ENCODE measurements around the gene TOR3A. TPM values are rescaled to one million over a fixed set of nuclear protein-coding genes. Genes with fewer than 3 reads are reported as not detected.
"Not testable (repeated sequence)": the region's sequence is repeated elsewhere in the genome, so short reads cannot be mapped to it uniquely, and the experiment has no call there.

TOR3A gene
- total RNA-seq: 21.1 and 24.8 TPM in 2 replicates
- long read RNA-seq, transcript TOR3A-203 (6 exons, 2,724 nt): major isoform, 11 of 23 reads
- long read RNA-seq, partial matches to known transcripts: 9 of 23 reads
- long read RNA-seq, other reads (novel, unspliced or antisense): 3 of 23 reads

GRCh38 chr1:179081687-179082332 is at the start of gene TOR3A:
Gene TOR3A (plus strand): TSS chr1:179082070. CDS start chr1:179082129, 59 bp downstream.
- no peaks in the 10 kb centered on the region for H3K9me3 Mint-ChIP-seq (ENCODE audit: unreplicated experiment)
- peaks cover 1% of the 10 kb centered on the region for H3K36me3 Mint-ChIP-seq (ENCODE audit: unreplicated experiment)
- no peak for TF ChIP-seq CTCF (IDR thresholded peaks at IDR 0.05)
- peaks cover 24% of the 10 kb centered on the region for H3K4me1 Mint-ChIP-seq (ENCODE audit: unreplicated experiment)
- peak within 1 kb of the TSS; percentile 96 for H3K4me3 Mint-ChIP-seq (ENCODE audit: unreplicated experiment)
- H3K27ac Mint-ChIP-seq (ENCODE audit: unreplicated experiment): peak within 1 kb of the TSS; percentile 90
- peak; percentile 95 for DNase-seq (ENCODE audit: extremely low spot score, unreplicated experiment)
- no peaks in the 10 kb centered on the region for H3K27me3 Mint-ChIP-seq (ENCODE audit: unreplicated experiment)

DNA sequence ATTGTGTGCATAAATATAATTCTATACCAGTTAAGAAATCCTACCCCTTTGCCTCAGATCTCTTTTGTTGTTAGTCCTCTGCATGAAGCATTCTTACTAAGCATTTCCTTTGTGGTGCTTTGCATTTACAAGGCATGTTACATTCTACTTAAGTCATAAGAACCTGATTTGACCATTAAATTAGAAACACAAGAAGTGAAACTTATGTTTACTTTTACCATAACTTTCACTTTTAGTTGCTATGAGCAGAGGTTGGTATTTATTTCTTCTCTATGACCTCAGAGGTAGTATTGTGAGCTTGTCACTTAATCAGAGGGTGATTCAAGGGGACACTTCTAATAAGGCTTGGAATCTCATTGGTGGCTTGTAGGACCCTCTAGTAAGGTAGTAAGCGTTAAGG is 47.1 kb upstream of the TOR3A start:
- no peaks in the 10 kb centered on the region for H3K36me3 Mint-ChIP-seq (ENCODE audit: unreplicated experiment)
- H3K27me3 Mint-ChIP-seq (ENCODE audit: unreplicated experiment): no peaks in the 10 kb centered on the region

GRCh38 chr1:179036844-179037465 is 44.9 kb upstream of the TOR3A start:
- H3K36me3 Mint-ChIP-seq (ENCODE audit: unreplicated experiment): no peaks in the 10 kb centered on the region
- H3K4me1 Mint-ChIP-seq (ENCODE audit: unreplicated experiment): peaks cover 48% of the 10 kb centered on the region
- H3K27ac Mint-ChIP-seq (ENCODE audit: unreplicated experiment): no peak overlapping the region
- no peak overlapping the region for H3K4me3 Mint-ChIP-seq (ENCODE audit: unreplicated experiment)
- H3K9me3 Mint-ChIP-seq (ENCODE audit: unreplicated experiment): no peaks in the 10 kb centered on the region
- no peak for DNase-seq (ENCODE audit: extremely low spot score, unreplicated experiment)
- TF ChIP-seq CTCF (IDR thresholded peaks at IDR 0.05): no peak
- no peaks in the 10 kb centered on the region for H3K27me3 Mint-ChIP-seq (ENCODE audit: unreplicated experiment)

More for the DNA sequence above, 47.1 kb upstream of the TOR3A start:
- H3K27ac Mint-ChIP-seq (ENCODE audit: unreplicated experiment): peak overlapping the region; percentile 80
- no peak for DNase-seq (ENCODE audit: extremely low spot score, unreplicated experiment)
- H3K4me1 Mint-ChIP-seq (ENCODE audit: unreplicated experiment): peaks cover 53% of the 10 kb centered on the region
- H3K4me3 Mint-ChIP-seq (ENCODE audit: unreplicated experiment): no peak overlapping the region
- no peaks in the 10 kb centered on the region for H3K9me3 Mint-ChIP-seq (ENCODE audit: unreplicated experiment)
- no peak for TF ChIP-seq CTCF (IDR thresholded peaks at IDR 0.05)

DNA sequence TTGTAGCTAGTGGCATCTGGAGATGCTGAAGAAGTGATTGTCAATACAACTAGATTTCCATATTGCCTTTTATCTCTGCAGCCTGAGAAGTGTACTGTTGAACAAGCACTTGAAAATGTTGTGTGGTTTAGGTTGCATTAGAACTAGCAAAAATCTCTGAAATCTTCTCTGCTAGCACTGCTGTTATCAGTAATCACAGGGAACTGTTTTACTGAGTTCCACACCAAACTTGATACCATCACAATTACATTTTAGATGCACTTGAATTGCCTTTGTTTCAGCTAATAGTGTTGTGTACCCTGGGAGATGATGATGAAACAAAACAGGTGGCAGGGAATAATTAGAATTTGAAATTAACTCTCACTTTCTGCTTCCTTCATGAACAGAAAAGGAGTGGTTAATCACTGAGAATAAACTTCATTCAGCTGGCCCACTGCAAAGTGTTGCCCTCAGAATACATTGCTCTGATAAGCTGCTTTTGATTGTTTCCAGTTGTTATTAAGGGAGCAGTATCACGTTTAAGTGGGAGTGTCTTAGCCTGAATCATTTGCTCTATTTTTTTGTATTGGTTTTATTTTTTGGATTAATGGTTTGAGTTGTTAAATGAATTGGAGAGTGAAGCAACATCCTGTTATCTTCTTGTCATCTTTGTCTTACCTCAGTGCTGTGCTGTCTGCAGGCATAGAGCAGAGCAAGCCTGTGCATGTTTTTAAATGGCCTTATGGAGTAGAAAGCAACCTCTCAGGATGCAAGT is 43.2 kb upstream of the TOR3A start:
- no peak overlapping the region for H3K4me3 Mint-ChIP-seq (ENCODE audit: unreplicated experiment)
- H3K4me1 Mint-ChIP-seq (ENCODE audit: unreplicated experiment): peaks cover 37% of the 10 kb centered on the region
- H3K27ac Mint-ChIP-seq (ENCODE audit: unreplicated experiment): no peak overlapping the region
- DNase-seq (ENCODE audit: extremely low spot score, unreplicated experiment): no peak
- H3K36me3 Mint-ChIP-seq (ENCODE audit: unreplicated experiment): no peaks in the 10 kb centered on the region
- no peaks in the 10 kb centered on the region for H3K9me3 Mint-ChIP-seq (ENCODE audit: unreplicated experiment)
- no peaks in the 10 kb centered on the region for H3K27me3 Mint-ChIP-seq (ENCODE audit: unreplicated experiment)
- no peak for TF ChIP-seq CTCF (IDR thresholded peaks at IDR 0.05)

DNA sequence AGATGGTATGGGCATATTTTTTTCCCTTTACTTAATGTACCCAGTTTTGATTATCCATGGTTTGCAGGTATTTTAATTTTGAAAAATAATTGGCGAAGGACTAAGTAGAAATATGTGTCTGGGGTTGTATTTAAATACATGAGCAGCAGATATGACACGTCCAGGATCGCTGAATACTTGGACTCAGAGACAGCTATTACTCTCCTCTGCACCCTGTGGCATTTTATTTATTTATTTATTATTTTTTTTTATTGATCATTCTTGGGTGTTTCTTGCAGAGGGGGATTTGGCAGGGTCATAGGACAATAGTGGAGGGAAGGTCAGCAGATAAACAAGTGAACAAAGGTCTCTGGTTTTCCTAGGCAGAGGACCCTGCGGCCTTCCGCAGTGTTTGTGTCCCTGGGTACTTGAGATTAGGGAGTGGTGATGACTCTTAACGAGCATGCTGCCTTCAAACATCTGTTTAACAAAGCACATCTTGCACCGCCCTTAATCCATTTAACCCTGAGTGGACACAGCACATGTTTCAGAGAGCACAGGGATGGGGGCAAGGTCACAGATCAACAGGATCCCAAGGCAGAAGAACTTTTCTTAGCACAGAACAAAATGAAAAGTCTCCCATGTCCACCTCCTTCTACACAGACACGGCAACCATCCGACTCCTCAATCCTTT is 42.2 kb upstream of the TOR3A start:
- not testable (repeated sequence) for H3K36me3 Mint-ChIP-seq (ENCODE audit: unreplicated experiment); H3K9me3 Mint-ChIP-seq (ENCODE audit: unreplicated experiment); DNase-seq (ENCODE audit: extremely low spot score, unreplicated experiment); H3K4me3 Mint-ChIP-seq (ENCODE audit: unreplicated experiment); H3K27me3 Mint-ChIP-seq (ENCODE audit: unreplicated experiment); H3K27ac Mint-ChIP-seq (ENCODE audit: unreplicated experiment)
- peaks cover 29% of the 10 kb centered on the region for H3K4me1 Mint-ChIP-seq (ENCODE audit: unreplicated experiment)

DNA sequence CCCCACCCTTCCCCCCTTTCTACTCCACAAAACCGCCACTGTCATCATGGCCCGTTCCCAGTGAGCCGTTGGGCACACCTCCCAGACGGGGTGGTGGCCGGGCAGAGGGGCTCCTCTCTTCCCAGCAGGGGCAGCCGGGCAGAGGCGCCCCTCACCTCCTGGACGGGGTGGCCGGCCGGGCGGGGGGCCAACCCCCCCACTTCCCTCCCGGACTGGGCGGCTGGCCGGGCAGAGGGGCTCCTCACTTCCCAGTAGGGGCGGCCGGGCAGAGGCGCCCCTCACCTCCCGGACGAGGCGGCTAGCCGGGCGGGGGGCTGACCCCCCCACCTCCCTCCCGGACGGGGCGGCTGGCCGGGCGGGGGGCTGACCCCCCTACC is 41.7 kb upstream of the TOR3A start:
- H3K27ac Mint-ChIP-seq (ENCODE audit: unreplicated experiment); H3K27me3 Mint-ChIP-seq (ENCODE audit: unreplicated experiment); H3K9me3 Mint-ChIP-seq (ENCODE audit: unreplicated experiment); H3K36me3 Mint-ChIP-seq (ENCODE audit: unreplicated experiment); DNase-seq (ENCODE audit: extremely low spot score, unreplicated experiment); H3K4me3 Mint-ChIP-seq (ENCODE audit: unreplicated experiment): not testable (repeated sequence)
- peaks cover 25% of the 10 kb centered on the region for H3K4me1 Mint-ChIP-seq (ENCODE audit: unreplicated experiment)
